HG03095 (cell line): ENCODE measurements around the gene PRKCE.

Source experiments
- ATAC-seq: cut with Tn5 transposase; IDR thresholded peaks from one replicate; pipeline ENCODE4 v1.9.1; 2021; ENCODE audit warnings: moderate library complexity; ENCODE audit not compliant: unreplicated experiment

Gene PRKCE

GRCh38 chr2:46126571-46126970 lies 475.1 kb downstream of the PRKCE start:
- ATAC-seq, result no peak

GRCh38 chr2:46127176-46127575 lies 475.7 kb downstream of the PRKCE start:
- ATAC-seq, result no peak

DNA sequence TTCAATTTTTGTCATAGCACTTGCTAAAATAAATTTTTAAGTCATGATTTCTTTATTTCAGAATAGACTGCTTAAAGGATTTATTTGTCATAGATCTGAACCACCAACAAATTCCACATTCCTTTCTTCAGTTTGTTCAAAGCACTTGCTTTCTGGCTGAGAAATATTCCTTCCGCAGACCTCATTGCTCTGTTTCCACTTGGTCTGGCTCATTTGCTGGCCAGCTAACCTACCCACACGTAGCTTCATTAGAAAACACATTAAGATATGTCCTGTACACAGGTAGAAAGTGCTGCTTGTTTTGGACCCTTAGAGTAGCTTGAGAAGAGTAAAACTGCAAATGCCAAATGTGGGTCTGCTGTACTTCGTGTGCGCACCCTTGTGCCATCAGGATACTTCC lies 479.0 kb downstream of the PRKCE start:
- no peak for ATAC-seq

DNA sequence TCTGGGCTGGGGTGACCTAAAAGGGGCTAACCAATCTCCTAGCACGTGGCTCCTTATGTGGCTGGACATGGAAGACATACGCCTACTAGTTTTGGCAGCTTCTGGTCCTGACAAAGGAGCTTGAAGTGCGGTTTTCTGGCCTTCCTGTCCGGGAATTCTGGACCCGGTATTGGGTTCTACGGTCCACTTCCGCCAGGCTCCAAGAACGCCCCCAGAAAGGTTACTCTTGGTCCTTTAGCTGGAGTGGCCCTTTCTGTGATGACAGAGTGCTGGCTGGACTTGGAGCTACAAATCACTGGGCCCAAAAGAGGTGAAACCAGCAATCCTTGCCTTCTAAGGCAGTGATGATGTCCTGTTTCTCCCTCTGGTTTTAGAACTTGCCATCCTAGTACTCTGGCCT lies 481.5 kb downstream of the PRKCE start:
- ATAC-seq, result no peak

DNA sequence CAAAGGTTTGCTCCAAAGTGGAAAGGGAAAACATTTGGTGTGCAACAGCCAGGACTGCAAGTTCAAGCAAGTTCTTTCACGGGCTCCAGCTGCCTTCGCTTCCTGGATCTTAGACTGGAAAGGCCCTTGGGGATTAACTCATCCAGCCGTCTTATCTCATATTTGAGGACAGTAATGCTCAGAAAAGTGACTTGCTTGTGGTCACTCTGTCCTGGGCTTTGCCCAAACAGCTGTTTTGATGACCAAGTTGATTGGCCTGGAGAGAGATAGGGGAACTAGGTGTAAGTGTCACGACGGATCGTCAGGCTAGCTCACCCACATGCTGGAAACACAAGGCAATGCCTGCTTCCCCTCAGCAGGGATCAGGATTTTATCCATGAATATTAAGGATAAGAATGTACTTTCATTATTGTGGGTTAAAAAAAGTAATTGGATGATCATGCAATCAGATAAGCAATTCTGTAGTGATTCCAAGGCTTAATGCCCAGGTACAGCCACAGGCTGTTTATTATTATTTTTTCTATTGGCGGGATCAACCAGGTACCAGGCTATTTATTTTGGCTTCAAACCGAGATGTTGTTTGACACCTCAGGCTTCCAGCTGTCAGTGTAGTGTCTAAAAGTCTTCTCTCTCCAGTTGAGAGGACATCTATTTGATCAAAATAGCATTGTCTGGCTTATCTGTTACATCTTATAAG lies 483.2 kb downstream of the PRKCE start:
- no peak for ATAC-seq

DNA sequence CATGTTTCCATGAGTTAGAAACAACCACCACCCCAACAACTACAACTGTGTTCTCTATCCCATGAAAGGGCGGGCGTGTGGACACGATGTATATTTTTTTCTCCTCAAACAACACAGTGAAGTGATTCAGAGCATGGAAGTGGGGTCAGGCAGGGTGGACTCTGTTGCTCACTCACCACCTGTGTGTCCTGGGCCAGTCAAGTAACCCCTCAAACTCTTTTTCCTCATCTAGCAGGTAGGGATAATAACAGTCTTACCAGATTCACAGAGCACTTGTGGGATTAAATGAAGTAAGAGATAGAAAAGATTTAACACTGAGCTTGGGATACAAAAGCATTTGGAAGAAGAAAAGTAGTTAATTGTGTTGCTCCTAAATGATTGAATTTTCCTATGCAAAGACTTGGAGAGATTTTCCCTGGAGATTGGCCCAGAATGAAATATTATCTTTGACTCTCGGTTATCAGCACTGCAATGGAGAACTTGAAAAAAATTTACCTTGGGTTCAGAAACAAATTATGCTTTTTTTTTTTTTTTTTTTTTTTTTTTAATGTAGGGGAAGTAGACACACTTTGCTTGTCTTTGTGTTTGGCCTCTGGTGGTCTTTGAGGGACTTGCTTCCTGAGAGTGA lies 483.9 kb downstream of the PRKCE start:
- ATAC-seq, result no peak

DNA sequence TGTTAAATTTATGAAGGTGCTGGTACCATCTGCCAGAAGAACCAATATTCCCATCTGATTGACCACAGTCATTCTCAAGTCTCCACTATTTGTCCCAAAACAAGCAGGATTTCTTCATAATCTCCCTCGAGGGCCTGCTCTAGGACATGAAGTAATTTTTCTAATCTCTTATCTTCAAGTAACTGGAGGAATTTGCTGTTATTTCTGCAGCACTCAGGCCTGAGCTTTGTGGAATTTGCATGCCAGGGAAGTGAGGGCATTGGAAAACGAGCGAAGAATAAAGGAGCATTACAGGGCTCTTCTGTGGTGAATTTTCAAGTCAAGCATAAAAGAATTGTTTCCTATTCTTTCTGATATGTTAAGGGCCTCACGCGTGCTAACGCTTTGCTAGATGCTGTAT lies 484.5 kb downstream of the PRKCE start:
- ATAC-seq, result no peak

DNA sequence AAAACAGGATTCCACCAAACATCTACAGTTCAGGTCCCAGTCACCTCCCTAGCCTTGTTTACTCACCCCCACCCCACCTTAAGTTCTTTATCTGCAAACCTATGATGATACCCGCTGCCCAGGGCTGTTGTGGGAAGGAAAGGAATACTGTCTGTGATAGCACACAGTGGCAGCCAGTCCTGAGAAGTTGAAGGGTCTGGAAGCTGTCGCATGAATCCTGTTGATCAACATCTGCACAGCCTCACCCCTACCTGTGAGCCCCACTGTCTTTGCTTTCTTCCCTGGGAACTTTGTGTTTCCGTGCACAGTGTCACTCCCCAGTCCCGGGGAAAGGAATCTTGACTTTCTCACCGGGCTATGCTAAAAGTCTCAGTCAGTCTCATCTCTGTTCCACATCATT lies 485.0 kb downstream of the PRKCE start:
- ATAC-seq, result no peak

DNA sequence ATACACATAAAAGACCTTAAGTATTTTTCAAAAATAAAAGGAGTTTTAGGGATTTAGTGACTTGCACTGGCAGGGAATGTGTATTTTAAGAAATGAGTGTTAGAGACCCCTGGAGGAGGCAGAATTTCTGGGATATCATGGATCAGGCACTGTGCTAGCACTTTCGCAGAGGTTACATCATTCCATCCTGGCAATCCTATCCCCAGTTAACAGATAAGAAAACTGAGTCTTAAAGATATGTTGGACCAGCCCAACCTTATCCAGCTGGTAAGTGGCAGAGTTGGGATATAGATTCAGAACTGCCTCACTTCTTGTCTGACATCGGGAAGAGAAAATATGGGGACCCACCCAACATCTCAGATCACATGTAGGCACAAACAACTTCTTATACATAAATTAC lies 485.5 kb downstream of the PRKCE start:
- no peak for ATAC-seq

GRCh38 chr2:46142546-46143428 lies 491.3 kb downstream of the PRKCE start:
- no peak for ATAC-seq

GRCh38 chr2:46143429-46144132 lies 492.1 kb downstream of the PRKCE start:
- no peak for ATAC-seq

DNA sequence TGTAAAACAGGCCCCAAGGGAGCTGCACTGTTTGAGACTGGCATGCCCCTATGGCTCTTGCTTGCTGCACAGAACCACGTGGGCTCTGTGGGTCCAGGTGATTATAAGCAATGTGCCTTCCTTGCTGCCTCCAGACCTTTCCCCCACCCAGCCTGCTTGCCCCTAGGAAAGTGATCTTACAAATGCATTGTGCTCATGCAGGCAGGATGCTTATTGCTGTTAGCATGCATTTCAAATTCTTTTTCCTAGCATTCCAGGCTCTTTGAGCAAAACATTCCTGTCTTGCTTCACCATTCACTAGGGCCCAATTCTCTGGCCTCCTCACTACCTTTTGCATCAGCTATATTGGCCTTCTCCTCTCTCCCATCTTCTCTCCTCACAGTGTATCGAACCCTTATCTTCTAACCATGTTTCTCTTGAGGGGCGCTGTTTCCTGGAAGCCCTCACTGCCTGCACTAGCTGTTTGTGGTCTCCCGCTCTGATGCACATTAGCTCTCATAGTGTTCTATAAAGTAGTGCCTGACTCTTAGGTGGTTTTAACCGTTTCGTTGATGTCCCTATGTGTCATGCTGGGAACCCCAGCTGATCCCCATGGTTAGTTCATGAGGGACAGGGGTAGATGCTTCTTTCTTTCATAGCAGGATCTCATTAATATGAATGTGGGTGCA lies 492.8 kb downstream of the PRKCE start:
- ATAC-seq, result no peak

GRCh38 chr2:46145017-46145416 lies 493.5 kb downstream of the PRKCE start:
- ATAC-seq, result no peak

GRCh38 chr2:46145840-46146239 lies 494.4 kb downstream of the PRKCE start:
- no peak for ATAC-seq

DNA sequence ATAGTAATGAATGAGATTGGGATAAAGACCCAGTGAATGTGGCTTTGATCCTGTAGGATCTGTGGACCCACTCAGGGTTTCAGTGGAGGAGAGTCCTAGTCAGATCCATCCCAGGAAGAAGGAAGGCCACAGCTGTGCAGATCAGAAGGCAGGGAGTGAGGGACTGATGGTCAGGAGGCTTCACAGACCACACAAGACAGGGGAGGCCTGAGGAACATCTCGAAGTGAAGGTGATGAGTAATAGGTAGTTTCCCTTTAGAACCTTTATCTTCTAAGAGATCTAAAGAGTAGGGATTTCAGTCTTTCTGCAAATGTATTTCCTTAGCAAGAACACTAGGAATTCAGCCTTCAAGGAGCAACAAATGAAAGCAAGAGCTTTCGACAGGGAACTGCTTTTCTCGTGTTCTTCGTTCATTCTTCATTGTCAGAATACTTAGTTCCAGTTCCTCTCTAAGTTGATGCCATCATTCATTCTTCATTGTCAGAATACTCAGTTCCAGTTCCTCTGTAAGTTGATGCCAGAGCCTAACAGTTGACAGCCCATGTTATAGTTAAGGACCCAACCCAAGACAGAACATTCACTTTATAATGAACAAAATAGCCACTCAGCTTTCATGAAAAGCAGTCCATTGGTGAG lies 495.5 kb downstream of the PRKCE start:
- ATAC-seq, result no peak

DNA sequence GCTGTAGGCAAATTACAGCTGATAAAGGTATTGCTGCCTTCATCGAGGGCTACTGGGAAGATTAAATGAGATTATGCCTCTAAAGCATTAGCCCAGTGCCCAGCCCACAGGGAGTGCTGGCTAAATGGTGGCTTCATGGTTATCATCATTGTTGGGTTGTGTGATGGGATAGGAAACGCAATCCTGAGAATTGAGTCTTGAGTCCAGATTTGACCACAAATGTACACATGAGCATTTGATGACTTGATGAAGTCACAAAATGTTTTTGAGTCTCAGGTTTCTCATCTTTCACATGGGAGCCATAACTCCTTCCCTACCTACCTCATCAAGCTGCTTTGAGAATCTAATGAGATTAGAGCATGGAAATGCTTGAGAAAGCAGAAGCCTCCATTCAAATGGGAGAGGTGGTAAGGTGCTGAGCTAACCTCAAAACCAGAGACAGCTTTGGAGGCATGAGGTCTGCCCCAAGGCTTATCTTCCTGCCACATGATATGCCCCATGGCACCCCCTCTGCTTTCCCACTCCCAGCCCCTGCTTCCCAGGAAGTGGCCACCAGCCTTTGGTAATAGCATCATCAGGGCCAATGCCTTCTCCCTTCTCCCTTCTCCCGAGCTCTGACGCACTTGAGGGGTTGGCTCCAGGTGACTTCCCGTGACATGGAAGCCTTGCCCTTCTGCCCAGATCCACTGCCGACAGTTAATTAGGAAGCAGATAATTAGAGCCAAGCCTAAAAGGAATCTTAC lies 496.3 kb downstream of the PRKCE start:
- no peak for ATAC-seq

DNA sequence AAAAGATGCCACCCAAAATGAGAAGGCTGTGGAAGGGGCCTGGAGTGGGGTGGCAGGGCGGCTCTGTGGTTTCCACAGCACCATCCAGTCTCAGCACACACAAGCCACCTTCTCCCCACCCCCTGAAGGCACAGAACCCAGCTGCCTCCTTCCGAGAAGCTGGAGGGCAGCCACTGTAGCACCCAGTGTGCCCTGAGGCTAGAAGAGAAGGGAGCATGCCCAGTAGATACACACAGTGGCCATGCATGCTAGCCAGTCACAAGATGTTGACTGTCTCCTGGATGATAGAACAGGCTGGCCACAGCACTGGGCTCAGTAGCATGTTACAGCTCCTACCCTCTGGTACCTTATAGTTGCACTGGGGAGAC lies 496.9 kb downstream of the PRKCE start:
- no peak for ATAC-seq

DNA sequence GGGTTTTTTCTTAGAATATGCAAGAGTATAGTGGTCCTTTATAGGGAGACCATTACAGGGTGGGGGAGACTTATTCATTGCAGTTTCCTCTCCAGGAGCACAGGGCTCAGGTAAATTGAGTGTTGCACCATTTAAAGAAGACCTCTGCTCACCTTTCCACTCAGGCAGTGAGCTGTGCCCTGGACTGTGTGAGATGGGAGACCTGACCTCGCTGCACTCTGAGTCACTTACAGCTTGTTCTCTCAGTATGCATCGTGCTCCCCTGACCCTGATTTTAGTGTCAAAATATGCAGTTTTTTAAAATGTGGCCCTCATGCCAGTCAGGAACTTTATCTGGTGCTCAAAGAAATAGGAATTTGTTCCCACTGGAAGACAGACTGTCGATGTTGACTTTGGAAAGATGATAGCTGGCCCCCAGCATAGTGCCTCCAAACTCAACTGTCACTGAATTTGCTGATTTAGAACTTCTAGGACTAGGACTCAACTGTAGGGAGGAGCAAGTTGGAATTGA lies 499.0 kb downstream of the PRKCE start:
- ATAC-seq, result no peak

- ATAC-seq, result no peak
Observed at GRCh38 chr2:46151577-46151976, 500.1 kb downstream of the PRKCE start.
